Putamen (tissue), 1 donor: ENCODE data around the gene ESR2.
"Not testable (repeated sequence)": the region's sequence is repeated elsewhere in the genome, so short reads cannot be mapped to it uniquely, and the experiment has no call there.

ENCODE experiments used
- DNase-seq: peaks from one replicate; pipeline ENCODE4 v3.0.0-alpha.2; 2016; ENCODE audit warnings: low spot score

ESR2 gene

GRCh38 chr14:64089920-64090319 is 204.3 kb downstream of the ESR2 start:
- DNase-seq = no peak

- DNase-seq = no peak
Observed at GRCh38 chr14:64088647-64088964, 205.6 kb downstream of the ESR2 start.

GRCh38 chr14:64082837-64083236 is 211.3 kb downstream of the ESR2 start:
- DNase-seq = no peak

GRCh38 chr14:64081174-64081746 is 212.9 kb downstream of the ESR2 start:
- DNase-seq = no peak

GRCh38 chr14:64080452-64080851 is 213.7 kb downstream of the ESR2 start:
- no peak for DNase-seq

- no peak for DNase-seq
Observed at GRCh38 chr14:64075613-64076005, 218.6 kb downstream of the ESR2 start.

GRCh38 chr14:64074961-64075612 is 219.1 kb downstream of the ESR2 start:
- no peak for DNase-seq

- DNase-seq = no peak
Observed at GRCh38 chr14:64069634-64070359, 224.4 kb downstream of the ESR2 start.

- no peak for DNase-seq
Observed at GRCh38 chr14:64064447-64064846, 229.7 kb downstream of the ESR2 start.

- no peak for DNase-seq
Observed at GRCh38 chr14:64062381-64063115, 231.6 kb downstream of the ESR2 start.

GRCh38 chr14:64061706-64062105 is 232.5 kb downstream of the ESR2 start:
- no peak for DNase-seq

GRCh38 chr14:64061115-64061514 is 233.1 kb downstream of the ESR2 start:
- DNase-seq = no peak

GRCh38 chr14:64060648-64061096 is 233.5 kb downstream of the ESR2 start:
- no peak for DNase-seq

GRCh38 chr14:64060199-64060545 is 234.0 kb downstream of the ESR2 start:
- DNase-seq = no peak

GRCh38 chr14:64059454-64060198 is 234.5 kb downstream of the ESR2 start:
- DNase-seq = no peak

- DNase-seq = no peak
Observed at GRCh38 chr14:64053694-64054669, 240.2 kb downstream of the ESR2 start.

- DNase-seq = no peak
Observed at GRCh38 chr14:64049616-64050381, 244.4 kb downstream of the ESR2 start.

GRCh38 chr14:64045091-64045490 is 249.1 kb downstream of the ESR2 start:
- no peak for DNase-seq

- not testable (repeated sequence) for DNase-seq
Observed at GRCh38 chr14:64043296-64043695, 250.9 kb downstream of the ESR2 start.

GRCh38 chr14:64040044-64040443 is 254.1 kb downstream of the ESR2 start:
- no peak for DNase-seq
